Measurements from ENCODE around the gene PPP3R1. TPM values are rescaled to one million over a fixed set of nuclear protein-coding genes. Genes with fewer than 3 reads are reported as not detected.

The PPP3R1 gene
- total and polyA plus RNA-seq, 4 donors: 2.4 to 42.5 (median 18.3) TPM

- Histone ChIP-seq H3K9ac (ENCODE audit: low read depth in 1 of 2, low read length in 2 of 2) (peak overlapping the region; percentile 75 to 91), H3K36me3 (ENCODE audit: control insufficient read depth in 4 of 4, insufficient read depth in 3 of 4, low read depth in 1 of 4, low read length in 3 of 4) (peaks cover 4 to 26% (median 13%) of the 10 kb centered on the region in 4 donors), H3K9me3 (ENCODE audit: control insufficient read depth in 4 of 4, low read length in 3 of 4) (no peaks in the 10 kb centered on the region), H3K27ac (ENCODE audit: low read depth in 1 of 2, low read length in 2 of 2) (peak overlapping the region; percentile 92 to 93), H3K4me1 (ENCODE audit: control insufficient read depth in 4 of 4, insufficient read depth in 4 of 4, low read length in 3 of 4) (peaks cover 4 to 28% (median 23%) of the 10 kb centered on the region in 4 donors), H3K4me3 (ENCODE audit: low read depth in 1 of 3, low read length in 3 of 3) (peak overlapping the region; percentile 84 to 100 (median 96)), H3K27me3 (ENCODE audit: control insufficient read depth in 4 of 4, insufficient read depth in 4 of 4, low read length in 3 of 4) (no peaks in the 10 kb centered on the region)
- under 1% methylated on average over 7 of the region's 7 CpGs for WGBS
- TF ChIP-seq EGR1 (IDR thresholded peaks at IDR 0.05; ENCODE audit: low read depth in 2 of 2) (no peak), ATF3 (IDR thresholded peaks at IDR 0.05) (no peak), YY1 (IDR thresholded peaks at IDR 0.05) (no peak)
- DNase-seq (ENCODE audit: low spot score): no peak
Observed at GRCh38 chr2:68158134-68158447, 94.2 kb downstream of the PPP3R1 start.

GRCh38 chr2:68157402-68158133 lies 94.8 kb downstream of the PPP3R1 start, which contains the start of gene PNO1:
Gene PNO1 (plus strand): TSS chr2:68157888. CDS start chr2:68157935, 47 bp downstream.
- Histone ChIP-seq H3K9ac (ENCODE audit: low read depth in 1 of 2, low read length in 2 of 2) (peak within 1 kb of the TSS; percentile 75 to 95), H3K27me3 (ENCODE audit: control insufficient read depth in 4 of 4, insufficient read depth in 4 of 4, low read length in 3 of 4) (no peaks in the 10 kb centered on the region), H3K4me3 (ENCODE audit: low read depth in 1 of 3, low read length in 3 of 3) (peak within 1 kb of the TSS; percentile 96 to 100 (median 99)), H3K4me1 (ENCODE audit: control insufficient read depth in 4 of 4, insufficient read depth in 4 of 4, low read length in 3 of 4) (peaks cover 4 to 28% (median 23%) of the 10 kb centered on the region in 4 donors), H3K27ac (ENCODE audit: low read depth in 1 of 2, low read length in 2 of 2) (peak within 1 kb of the TSS; percentile 92 to 93), H3K9me3 (ENCODE audit: control insufficient read depth in 4 of 4, low read length in 3 of 4) (no peaks in the 10 kb centered on the region), H3K36me3 (ENCODE audit: control insufficient read depth in 4 of 4, insufficient read depth in 3 of 4, low read depth in 1 of 4, low read length in 3 of 4) (peaks cover 4 to 22% (median 13%) of the 10 kb centered on the region in 4 donors)
- no peak for TF ChIP-seq HNF4G (IDR thresholded peaks at IDR 0.05)
- TF ChIP-seq SP1 (IDR thresholded peaks at IDR 0.05): peak; percentile 80
- TF ChIP-seq FOXA1 (IDR thresholded peaks at IDR 0.05): no peak
- peak; percentile 99 for TF ChIP-seq MAX (IDR thresholded peaks at IDR 0.05)
- no peak for TF ChIP-seq EGR1 (IDR thresholded peaks at IDR 0.05; ENCODE audit: low read depth in 2 of 2)
- peak; percentile 96 for TF ChIP-seq ZBTB33 (IDR thresholded peaks at IDR 0.05)
- TF ChIP-seq FOXA2 (IDR thresholded peaks at IDR 0.05): no peak
- TF ChIP-seq RXRA (IDR thresholded peaks at IDR 0.05): peak; percentile 61 to 68
- no peak for TF ChIP-seq CTCF (IDR thresholded peaks at IDR 0.05; ENCODE audit: low read depth, low read length, missing input control)
- no peak for TF ChIP-seq RAD21 (IDR thresholded peaks at IDR 0.05)
- peak; percentile 86 for TF ChIP-seq NR2F2 (IDR thresholded peaks at IDR 0.05)
- TF ChIP-seq REST (IDR thresholded peaks at IDR 0.05): no peak
- TF ChIP-seq GABPA (IDR thresholded peaks at IDR 0.05 in 1 of 2, conservative IDR thresholded peaks at IDR 0.05 in 1 of 2): peak in 1 of 2 donors; percentile 62
- TF ChIP-seq TAF1 (conservative IDR thresholded peaks at IDR 0.05): no peak
- no peak for TF ChIP-seq ATF3 (IDR thresholded peaks at IDR 0.05)
- peak; percentile 21 to 50 for TF ChIP-seq HNF4A (conservative IDR thresholded peaks at IDR 0.05)
- TF ChIP-seq YY1 (IDR thresholded peaks at IDR 0.05): peak; percentile 80
- TF ChIP-seq JUND (IDR thresholded peaks at IDR 0.05): peak in 1 of 2 donors; percentile 51
- WGBS: under 1% methylated on average over 44 of the region's 44 CpGs
- DNase-seq (ENCODE audit: low spot score): peak; percentile 97
